Measurements from ENCODE around the gene NIFK.

GRCh38 chr2:121768143-121768755 is 31.6 kb upstream of the NIFK start:
- TF ChIP-seq ZNF274 (IDR thresholded peaks at IDR 0.05; ENCODE audit: low read depth, low read length) (no peak), SUZ12 (IDR thresholded peaks at IDR 0.05; ENCODE audit: extremely low read depth, insufficient read depth, insufficient read length) (no peak)
